Measurements from ENCODE around the gene EFCAB5. TPM values are rescaled to one million over a fixed set of nuclear protein-coding genes. Genes with fewer than 3 reads are reported as not detected.
A peak's percentile ranks its signal among the peaks of the same experiment; 100 is the strongest.

The EFCAB5 gene
- total and polyA plus RNA-seq, 10 of the 15 experiments (the other 5 are each of a cell fraction or from before 2014, with no cell fraction given), result 0.39 to 2.6 (median 1.0) TPM

GRCh38 chr17:30031214-30031869 is 89.9 kb downstream of the EFCAB5 start:
- SMC1A ChIA-PET (ENCODE audit: uncharacterized antibody, unreplicated experiment), result interaction anchor here (1.1 to 4.4 kb wide), 4 partner anchors 56 to 66 kb away, joined by 3 to 30 read pairs (median 4); no protein-coding TSS in a partner anchor
- POLR2A ChIA-PET, result no interaction called here

GRCh38 chr17:30035369-30035768 is 93.9 kb downstream of the EFCAB5 start:
- Histone ChIP-seq H3K9me3 (replicated peaks; ENCODE audit: control insufficient read depth, insufficient read depth, low read length) (peaks cover 8% of the 10 kb centered on the region; the same call in 2 of the 3 replicates), H2AFZ (ENCODE audit: control insufficient read depth, low read depth, low read length) (no peak overlapping the region), H3K36me3 (ENCODE audit: control insufficient read depth in 2 of 2, insufficient read depth in 2 of 2, low read length in 1 of 2) (no peaks in the 10 kb centered on the region), H3K27ac (ENCODE audit: control insufficient read depth, insufficient read depth) (no peak overlapping the region), H3K9ac (ENCODE audit: control insufficient read depth, insufficient read depth, low read length) (no peak overlapping the region), H3K27me3 (replicated peaks in 1 of 2; ENCODE audit: control insufficient read depth in 2 of 2, insufficient read depth in 2 of 2, low read length in 1 of 2) (no peaks in the 10 kb centered on the region; a peak in 1 of 4 replicates), H3K4me3 (no peak overlapping the region), H3K4me1 (ENCODE audit: control insufficient read depth, insufficient read depth, low read length) (no peaks in the 10 kb centered on the region), H3K79me2 (ENCODE audit: control insufficient read depth, insufficient read depth, low read length) (no peaks in the 10 kb centered on the region), H4K20me1 (ENCODE audit: control insufficient read depth, insufficient read depth) (no peaks in the 10 kb centered on the region), H3K4me2 (ENCODE audit: control insufficient read depth, insufficient read depth) (no peak overlapping the region)
- FAIRE-seq (no peak), ATAC-seq (no peak), DNase-seq (ENCODE audit: low read depth, low spot score) (no peak)
- in situ Hi-C loops (cut with MboI), result no loop called here
- intact Hi-C loops (cut with micrococcal nuclease; ENCODE audit: unreplicated experiment), result no loop called here
- ChIA-PET RAD21 (ENCODE audit: unreplicated experiment) (no interaction called here), SMC1A (ENCODE audit: uncharacterized antibody, unreplicated experiment) (no interaction called here), POLR2A (no interaction called here), CTCF (no interaction called here)
- WGBS (ENCODE audit: insufficient coverage, insufficient replicate concordance, low lambda C conversion rate, missing lambda C conversion rate), result 29% methylated on average over 2 of the region's 2 CpGs
- BruUV-seq (replicated peaks), result no TSS peak
- TF ChIP-seq BHLHE40 (IDR thresholded peaks at IDR 0.05; ENCODE audit: borderline replicate concordance in 1 of 2, low read depth in 2 of 2, low read length in 1 of 2), result no peak
- TF ChIP-seq CTCF (IDR thresholded peaks at IDR 0.05 in 2 of 3, conservative IDR thresholded peaks at IDR 0.05 in 1 of 3; ENCODE audit: control insufficient read depth in 2 of 3, extremely low read depth in 1 of 3, insufficient read depth in 1 of 3, low read depth in 3 of 3, low read length in 3 of 3), result no peak
- no peak for TF ChIP-seq MTA3 (IDR thresholded peaks at IDR 0.05; ENCODE audit: borderline replicate concordance, low read length)
- no peak for TF ChIP-seq ZZZ3 (IDR thresholded peaks at IDR 0.05; ENCODE audit: control insufficient read depth, insufficient read length, low read depth)
- TF ChIP-seq NFYA (IDR thresholded peaks at IDR 0.05; ENCODE audit: borderline replicate concordance, low read depth, low read length), result no peak
- TF ChIP-seq WRNIP1 (IDR thresholded peaks at IDR 0.05; ENCODE audit: borderline replicate concordance, low read depth, low read length), result no peak
- no peak for TF ChIP-seq RAD21 (IDR thresholded peaks at IDR 0.05; ENCODE audit: insufficient read depth, low read depth, low read length)
- TF ChIP-seq RUNX3 (IDR thresholded peaks at IDR 0.05; ENCODE audit: low read length), result no peak
- TF ChIP-seq TCF7 (IDR thresholded peaks at IDR 0.05; ENCODE audit: borderline replicate concordance), result no peak
- no peak for TF ChIP-seq SP1 (IDR thresholded peaks at IDR 0.05; ENCODE audit: low read depth, low read length)
- no peak for TF ChIP-seq TCF3 (IDR thresholded peaks at IDR 0.05; ENCODE audit: borderline replicate concordance, insufficient read depth, low read depth, low read length)
- TF ChIP-seq IRF3 (IDR thresholded peaks at IDR 0.05), result no peak

More at GRCh38 chr17:30031214-30031869, 89.9 kb downstream of the EFCAB5 start:
- FAIRE-seq (peak; percentile 70), ATAC-seq (peak; percentile 98), DNase-seq (ENCODE audit: low read depth, low spot score) (peak; percentile 33)
- H3K27me3 ChIP-seq (replicated peaks in 1 of 2; ENCODE audit: control insufficient read depth in 2 of 2, insufficient read depth in 2 of 2, low read length in 1 of 2), result no peaks in the 10 kb centered on the region; a peak in 1 of 4 replicates
- CTCF ChIA-PET, result interaction anchor here (1.1 to 7.3 kb wide), 5 partner anchors 10 to 392 kb away, joined by 3 to 106 read pairs (median 4); no protein-coding TSS in a partner anchor
- H3K4me1 ChIP-seq (ENCODE audit: control insufficient read depth, insufficient read depth, low read length), result no peaks in the 10 kb centered on the region
- no peak overlapping the region for H3K9ac ChIP-seq (ENCODE audit: control insufficient read depth, insufficient read depth, low read length)
- H4K20me1 ChIP-seq (ENCODE audit: control insufficient read depth, insufficient read depth), result no peaks in the 10 kb centered on the region
- H3K79me2 ChIP-seq (ENCODE audit: control insufficient read depth, insufficient read depth, low read length), result no peaks in the 10 kb centered on the region
- BruUV-seq (replicated peaks), result no TSS peak
- no peak overlapping the region for H3K4me3 ChIP-seq
- 52% methylated on average over 4 of the region's 4 CpGs for WGBS (ENCODE audit: insufficient coverage, insufficient replicate concordance, low lambda C conversion rate, missing lambda C conversion rate)
- in situ Hi-C loops (cut with MboI), result loop anchor here (5.0 kb wide), 1 partner anchor 61 kb away; no protein-coding TSS in a partner anchor
- H3K36me3 ChIP-seq (ENCODE audit: control insufficient read depth in 2 of 2, insufficient read depth in 2 of 2, low read length in 1 of 2), result no peaks in the 10 kb centered on the region
- H3K9me3 ChIP-seq (replicated peaks; ENCODE audit: control insufficient read depth, insufficient read depth, low read length), result no peaks in the 10 kb centered on the region
- RAD21 ChIA-PET (ENCODE audit: unreplicated experiment), result interaction anchor here (0.6 to 1.9 kb wide), 4 partner anchors 61 to 181 kb away, joined by 3 to 4 read pairs (median 3); no protein-coding TSS in a partner anchor
- TF ChIP-seq RUNX3 (IDR thresholded peaks at IDR 0.05; ENCODE audit: low read length) (peak; percentile 49), POLR2A (IDR thresholded peaks at IDR 0.05; ENCODE audit: low read depth, low read length) (no peak), BMI1 (IDR thresholded peaks at IDR 0.05; ENCODE audit: borderline replicate concordance) (peak; percentile 85)
- no peak overlapping the region for H3K4me2 ChIP-seq (ENCODE audit: control insufficient read depth, insufficient read depth)
- no peak overlapping the region for H2AFZ ChIP-seq (ENCODE audit: control insufficient read depth, low read depth, low read length)
- H3K27ac ChIP-seq (ENCODE audit: control insufficient read depth, insufficient read depth), result no peak overlapping the region
- intact Hi-C loops (cut with micrococcal nuclease; ENCODE audit: unreplicated experiment), result no loop called here

Measured in GM12878 (cell line).